GM12878 (cell line): Measurements from ENCODE around the gene CRTC2. TPM values are rescaled to one million over a fixed set of nuclear protein-coding genes. Genes with fewer than 3 reads are reported as not detected.

Experiments used
- ATAC-seq: fragments of 200-7000 bp; cut with Tn5 transposase; 3 replicates; pipeline ENCODE4 v1.9.1; 2020; ENCODE audit warnings: mild to moderate bottlenecking, moderate library complexity
- BruUV-seq: library from RNA; stranded (reverse); fragments of 400-500 nt; replicated peaks from 2 replicates; lab custom pipeline; 2021; lab: Mats Ljungman, UMichigan
- CTCF ChIA-PET: fragments of 300-600 bp; sonication (Branson Sonifier 250); formaldehyde crosslinking; extraction: SDS; loops from one replicate; lab custom pipeline; 2021; ENCODE audit warnings: inconsistent platforms; lab: Yijun Ruan, JAX
- POLR2A ChIA-PET: fragments of 350-600 bp; formaldehyde crosslinking; extraction: SDS; loops from one replicate; lab custom pipeline; 2021; ENCODE audit warnings: inconsistent platforms; lab: Charles Lee
- RAD21 ChIA-PET: fragments of 300-600 bp; sonication (Branson Sonifier 250); formaldehyde crosslinking; loops from one replicate; lab custom pipeline; 2023; ENCODE audit warnings: antibody characterized with exemption; ENCODE audit not compliant: unreplicated experiment; lab: Charles Lee
- SMC1A ChIA-PET: fragments of 300-600 bp; sonication (Branson Sonifier 250); formaldehyde crosslinking; loops from one replicate; lab custom pipeline; 2023; ENCODE audit not compliant: unreplicated experiment, uncharacterized antibody; lab: Charles Lee
- DNase-seq: peaks from one replicate; pipeline ENCODE4 v3.0.0-alpha.2; 2011; ENCODE audit warnings: low read depth, low spot score
- FAIRE-seq: peaks from 3 replicates; lab custom pipeline; 2011; peaks lifted over from hg19 to GRCh38; lab: Jason Lieb, UNC
- H2AFZ ChIP-seq: 2 replicates; pipeline ENCODE4 v1.6.0; 2011; ENCODE audit warnings: low read depth, low read length, control low read depth; ENCODE audit not compliant: control insufficient read depth
- H3K27ac ChIP-seq: 2 replicates; pipeline ENCODE4 v1.5.1; 2011; ENCODE audit warnings: control low read depth; ENCODE audit not compliant: control insufficient read depth, insufficient read depth
- H3K27me3 ChIP-seq, 2 experiments: replicated peaks in 1 of 2; 2 replicates each; pipeline versions ENCODE4 v1.6.0 to v1.6.1; 2011; ENCODE audit warnings: low read length in 1 of 2; ENCODE audit not compliant: control insufficient read depth in 2 of 2, insufficient read depth in 2 of 2
- H3K36me3 ChIP-seq, 2 experiments: 2 replicates each; pipeline ENCODE4 v1.5.1; 2011; ENCODE audit warnings: low read length in 1 of 2; ENCODE audit not compliant: control insufficient read depth in 2 of 2, insufficient read depth in 2 of 2
- H3K4me1 ChIP-seq: 2 replicates; pipeline ENCODE4 v1.6.1; 2011; ENCODE audit warnings: mild to moderate bottlenecking, low read length, moderate library complexity, mixed read lengths; ENCODE audit not compliant: control insufficient read depth, insufficient read depth
- H3K4me2 ChIP-seq: 2 replicates; pipeline ENCODE4 v1.6.0; 2011; ENCODE audit warnings: control low read depth; ENCODE audit not compliant: control insufficient read depth, insufficient read depth
- H3K4me3 ChIP-seq: fragments of 200-600 bp; sonication (generic); 2 replicates; pipeline ENCODE4 v1.5.1; 2016
- H3K79me2 ChIP-seq: 2 replicates; pipeline ENCODE4 v1.6.0; 2011; ENCODE audit warnings: low read length; ENCODE audit not compliant: control insufficient read depth, insufficient read depth
- H3K9ac ChIP-seq: 2 replicates; pipeline ENCODE4 v1.8.0; 2011; ENCODE audit warnings: low read length, control low read depth, mixed read lengths; ENCODE audit not compliant: control insufficient read depth, insufficient read depth
- H3K9me3 ChIP-seq: replicated peaks from 3 replicates; pipeline ENCODE4 v1.5.1; 2011; ENCODE audit warnings: mild to moderate bottlenecking, low read length; ENCODE audit not compliant: control insufficient read depth, insufficient read depth
- H4K20me1 ChIP-seq: 2 replicates; pipeline ENCODE4 v1.6.0; 2011; ENCODE audit not compliant: control insufficient read depth, insufficient read depth
- ATF7 ChIP-seq: fragments of 450-650 bp; IDR thresholded peaks from 2 replicates; pipeline ENCODE4 v1.6.1; 2016; ENCODE audit warnings: low read depth, mild to moderate bottlenecking
- BHLHE40 ChIP-seq, 2 experiments: fragments of 450-650 bp in 1 of 2; IDR thresholded peaks; 2 replicates each; pipeline ENCODE4 v1.6.1; 2011 to 2017; ENCODE audit warnings: low read depth in 2 of 2, borderline replicate concordance in 1 of 2, improper control_type of control experiment in 1 of 2, low read length in 1 of 2, mild to moderate bottlenecking in 1 of 2
- CBX5 ChIP-seq: sonication (generic); IDR thresholded peaks from 2 replicates; pipeline ENCODE4 v1.6.1; 2016; ENCODE audit warnings: low read depth, moderate library complexity, mild to moderate bottlenecking, inconsistent platforms
- CEBPZ ChIP-seq: fragments of 150-350 bp; IDR thresholded peaks from 2 replicates; pipeline ENCODE4 v1.6.1; 2016; ENCODE audit warnings: low read depth, low read length
- ESRRA ChIP-seq: IDR thresholded peaks from 2 replicates; pipeline ENCODE4 v1.6.1; 2012; ENCODE audit warnings: mild to moderate bottlenecking, low read length, improper control_type of control experiment
- HSF1 ChIP-seq: fragments of 150-350 bp; IDR thresholded peaks from 2 replicates; pipeline ENCODE4 v1.6.1; 2014; ENCODE audit warnings: mild to moderate bottlenecking, low read depth, low read length
- IKZF1 ChIP-seq: fragments of 450-650 bp; conservative IDR thresholded peaks from 2 replicates; pipeline ENCODE4 v1.6.1; 2017; ENCODE audit warnings: antibody characterized with exemption, mild to moderate bottlenecking
- MTA2 ChIP-seq: fragments of 450-650 bp; IDR thresholded peaks from 2 replicates; pipeline ENCODE4 v1.6.1; 2016; ENCODE audit warnings: low read depth, mild to moderate bottlenecking, moderate library complexity
- MYB ChIP-seq: fragments of 150-350 bp; IDR thresholded peaks from 2 replicates; pipeline ENCODE4 v1.6.1; 2014; ENCODE audit warnings: mild to moderate bottlenecking, low read depth, low read length, borderline replicate concordance
- MYC ChIP-seq: IDR thresholded peaks from 2 replicates; pipeline ENCODE4 v1.6.1; 2011; ENCODE audit warnings: mild to moderate bottlenecking, low read length, moderate library complexity, inconsistent platforms; ENCODE audit not compliant: insufficient read depth, insufficient replicate concordance, insufficient read length, severe bottlenecking
- RAD51 ChIP-seq: fragments of 450-650 bp; IDR thresholded peaks from 2 replicates; pipeline ENCODE4 v1.6.1; 2016; ENCODE audit warnings: moderate library complexity, mild to moderate bottlenecking, inconsistent platforms
- USF1 ChIP-seq: IDR thresholded peaks from 2 replicates; pipeline ENCODE4 v1.6.1; 2011; ENCODE audit warnings: borderline replicate concordance, low read depth, mild to moderate bottlenecking, moderate library complexity, mixed read lengths, low read length; ENCODE audit not compliant: insufficient read depth; ENCODE audit errors: extremely low read length
- USF2 ChIP-seq: IDR thresholded peaks from 2 replicates; pipeline ENCODE4 v1.6.1; 2011; ENCODE audit warnings: low read depth, low read length, improper control_type of control experiment, borderline replicate concordance
- WGBS: methylation state at CpG from one replicate; pipeline ENCODE4 v1.1.6; 2016; ENCODE audit warnings: low lambda C conversion rate; ENCODE audit not compliant: insufficient replicate concordance, insufficient coverage; ENCODE audit errors: missing lambda C conversion rate; 5-methylcytosine and 5-hydroxymethylcytosine counted together
- in situ Hi-C: fragments of 300-500 bp; cut with MboI; formaldehyde crosslinking; loops from 9 replicates; pipeline ENCODE4 v1.14.3; 2018; ENCODE audit warnings: mixed read lengths
- intact Hi-C: fragments of 100-400 bp; cut with micrococcal nuclease; formaldehyde crosslinking; loops from one replicate; pipeline ENCODE4 v1.14.2; 2022; ENCODE audit not compliant: unreplicated experiment
- polyA plus RNA-seq, 11 experiments: library from polyadenylated mRNA; depleted of rRNA in 4 of 11; unstranded in 6 of 11; stranded (reverse) in 5 of 11; fragments of >200 nt; fragmentation: Nextera tagmentation in 4 of 11; fragmentation: Illumina TruSeq in 1 of 11; extraction: Ambion mirVana in 4 of 11; extraction: Trizol in 1 of 11; gene quantifications; 1 replicate in 1 of 11; 2 replicates in 10 of 11; pipeline versions ENCODE4 v1.2.1 to v1.2.3, GENCODE V29; 2011 to 2016; ENCODE audit warnings: inconsistent platforms in 2 of 11, missing spikeins in 2 of 11, low read depth in 1 of 11
- total RNA-seq, 4 experiments: library from RNA; depleted of rRNA in 3 of 4; stranded (reverse); fragments of >200 nt in 3 of 4; fragmentation: Illumina TruSeq in 1 of 4; extraction: Trizol in 1 of 4; gene quantifications; 2 replicates each; pipeline versions ENCODE4 v1.2.1 to v1.2.3, GENCODE V29; 2013 to 2021

The CRTC2 gene
- total and polyA plus RNA-seq, 10 of the 15 experiments (the other 5 are each of a cell fraction or from before 2014, with no cell fraction given), result 5.1 to 57.9 (median 32.7) TPM

- Histone ChIP-seq H3K9ac (peak overlapping the region; percentile 98), H3K79me2 (peaks cover 65% of the 10 kb centered on the region), H3K27ac (peak overlapping the region; percentile 93), H3K27me3 (no peaks in the 10 kb centered on the region), H3K4me1 (peaks cover 11% of the 10 kb centered on the region), H2AFZ (peak overlapping the region; percentile 24; the same call in 1 of the 2 replicates), H3K4me2 (peak overlapping the region; percentile 98), H4K20me1 (no peaks in the 10 kb centered on the region; the same call in 1 of the 2 replicates), H3K4me3 (peak overlapping the region; percentile 88), H3K36me3 (peaks cover 9 to 15% of the 10 kb centered on the region in 2 experiments), H3K9me3 (no peaks in the 10 kb centered on the region)
- ATAC-seq (no peak), DNase-seq (no peak), FAIRE-seq (no peak)
- SMC1A ChIA-PET, result interaction anchor here (1.1 to 7.7 kb wide), 9 partner anchors 10 to 166 kb away, joined by 3 to 82 read pairs (median 5); partner anchors contain the start of genes DENND4B, GATAD2B, JTB and RAB13
- intact Hi-C loops, result no loop called here
- in situ Hi-C loops, result no loop called here
- no TSS peak for BruUV-seq
- CTCF ChIA-PET, result interaction anchor here (0.7 to 7.1 kb wide), 12 partner anchors 10 to 309 kb away, joined by 3 to 64 read pairs (median 3); partner anchors contain the start of genes DENND4B, GATAD2B, JTB and RAB13
- WGBS, result 11% methylated on average over 16 of the region's 16 CpGs
- RAD21 ChIA-PET, result interaction anchor here (0.7 to 6.4 kb wide), 9 partner anchors 13 to 158 kb away, joined by 3 to 42 read pairs (median 8); partner anchors contain the start of genes DENND4B, GATAD2B, JTB and RAB13
- POLR2A ChIA-PET, result interaction anchor here (0.5 to 10.0 kb wide), 13 partner anchors 8 to 327 kb away, joined by 3 to 132 read pairs (median 7); partner anchors contain the start of genes DENND4B, GATAD2B, INTS3 and JTB
- TF ChIP-seq USF1 (peak; percentile 76), ATF7 (0 out of 2 replicates have a peak, but pooled peaks have one; percentile 9), MYB (no peak), IKZF1 (0 out of 2 replicates have a peak, but pooled peaks have one; percentile 26), ESRRA (no peak), CBX5 (no peak), HSF1 (no peak), BHLHE40 (IDR thresholded peaks at IDR 0.05; ENCODE audit: borderline replicate concordance in 1 of 2, low read depth in 2 of 2, low read length in 1 of 2) (peak; percentile 97), USF2 (peak; percentile 78), RAD51 (peak; percentile 97), CEBPZ (no peak), MTA2 (no peak), MYC (no peak)
Observed at GRCh38 chr1:153962088-153963029, 3.9 kb upstream of the CRTC2 start.
